HFF-Myc (cell line): ENCODE results near the gene TES.

ENCODE experiments used
- DNase-seq: peaks from one replicate; pipeline ENCODE4 v3.0.0-alpha.2; 2011; ENCODE audit warnings: low read depth; ENCODE audit errors: extremely low read depth
- H3K4me3 ChIP-seq: replicated peaks from 2 replicates; pipeline ENCODE4 v1.5.1; 2011; ENCODE audit warnings: low read depth, mild to moderate bottlenecking, control low read depth, low read length
- TF ChIP-seq, protein P1 (sequence below): IDR thresholded peaks from 2 replicates; pipeline ENCODE4 v1.5.1; 2012; ENCODE audit warnings: mild to moderate bottlenecking, low read depth, low read length, control low read depth; ENCODE audit errors: missing control alignments

Gene TES

DNA sequence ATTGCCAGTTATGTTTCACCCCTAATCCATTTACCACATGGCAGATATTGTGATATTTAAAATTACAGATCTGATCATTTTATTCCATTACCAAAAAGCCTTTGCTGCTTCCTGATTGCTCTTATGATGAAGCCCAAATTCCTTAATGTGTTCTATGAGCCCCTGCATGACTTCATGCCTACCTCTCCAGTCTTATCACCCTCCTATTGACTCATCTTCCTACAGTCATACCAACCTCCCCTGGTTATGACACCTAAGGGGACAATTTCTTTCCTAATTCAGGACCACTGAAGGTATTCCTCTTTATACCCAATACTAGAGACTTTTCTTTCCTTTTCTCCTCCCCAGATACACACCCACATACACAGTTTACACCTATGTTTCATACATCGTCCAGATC is 36.0 kb downstream of the TES start:
- TF ChIP-seq, protein P1, sequence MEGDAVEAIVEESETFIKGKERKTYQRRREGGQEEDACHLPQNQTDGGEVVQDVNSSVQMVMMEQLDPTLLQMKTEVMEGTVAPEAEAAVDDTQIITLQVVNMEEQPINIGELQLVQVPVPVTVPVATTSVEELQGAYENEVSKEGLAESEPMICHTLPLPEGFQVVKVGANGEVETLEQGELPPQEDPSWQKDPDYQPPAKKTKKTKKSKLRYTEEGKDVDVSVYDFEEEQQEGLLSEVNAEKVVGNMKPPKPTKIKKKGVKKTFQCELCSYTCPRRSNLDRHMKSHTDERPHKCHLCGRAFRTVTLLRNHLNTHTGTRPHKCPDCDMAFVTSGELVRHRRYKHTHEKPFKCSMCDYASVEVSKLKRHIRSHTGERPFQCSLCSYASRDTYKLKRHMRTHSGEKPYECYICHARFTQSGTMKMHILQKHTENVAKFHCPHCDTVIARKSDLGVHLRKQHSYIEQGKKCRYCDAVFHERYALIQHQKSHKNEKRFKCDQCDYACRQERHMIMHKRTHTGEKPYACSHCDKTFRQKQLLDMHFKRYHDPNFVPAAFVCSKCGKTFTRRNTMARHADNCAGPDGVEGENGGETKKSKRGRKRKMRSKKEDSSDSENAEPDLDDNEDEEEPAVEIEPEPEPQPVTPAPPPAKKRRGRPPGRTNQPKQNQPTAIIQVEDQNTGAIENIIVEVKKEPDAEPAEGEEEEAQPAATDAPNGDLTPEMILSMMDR, result no peak
- H3K4me3 ChIP-seq, result no peak overlapping the region
- DNase-seq, result no peak

DNA sequence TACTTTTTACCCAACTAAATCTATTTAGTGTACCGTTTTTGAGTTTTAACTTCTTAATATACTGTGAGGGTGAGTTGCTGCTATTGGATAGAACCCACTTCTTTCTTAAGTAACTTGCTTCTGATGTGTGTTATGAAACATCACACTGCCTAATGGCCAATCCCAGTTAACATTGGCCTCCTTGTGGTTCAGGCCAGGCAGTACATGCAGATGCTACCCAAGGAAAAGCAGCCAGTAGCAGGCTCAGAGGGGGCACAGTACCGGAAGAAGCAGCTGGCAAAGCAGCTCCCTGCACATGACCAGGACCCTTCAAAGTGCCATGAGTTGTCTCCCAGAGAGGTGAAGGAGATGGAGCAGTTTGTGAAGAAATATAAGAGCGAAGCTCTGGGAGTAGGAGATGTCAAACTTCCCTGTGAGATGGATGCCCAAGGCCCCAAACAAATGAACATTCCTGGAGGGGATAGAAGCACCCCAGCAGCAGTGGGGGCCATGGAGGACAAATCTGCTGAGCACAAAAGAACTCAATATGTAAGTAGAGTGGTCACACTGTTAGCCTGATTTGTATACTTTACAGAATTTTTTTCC is 39.7 kb downstream of the TES start:
- TF ChIP-seq, protein P1, result peak; percentile 61
- H3K4me3 ChIP-seq, result no peak overlapping the region
- no peak for DNase-seq

DNA sequence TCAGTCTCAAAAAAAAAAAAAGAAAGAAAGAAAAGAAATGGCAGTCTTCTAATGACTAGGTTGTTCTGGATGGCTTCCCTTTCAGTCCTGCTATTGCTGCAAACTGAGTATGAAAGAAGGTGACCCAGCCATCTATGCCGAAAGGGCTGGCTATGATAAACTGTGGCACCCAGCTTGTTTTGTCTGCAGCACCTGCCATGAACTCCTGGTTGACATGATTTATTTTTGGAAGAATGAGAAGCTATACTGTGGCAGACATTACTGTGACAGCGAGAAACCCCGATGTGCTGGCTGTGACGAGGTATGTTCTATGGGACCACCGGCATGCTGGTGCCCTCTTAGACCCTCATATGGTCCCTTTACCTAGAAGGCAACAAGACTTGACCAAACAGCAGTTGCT is 41.3 kb downstream of the TES start:
- no peak for DNase-seq
- TF ChIP-seq, protein P1, result no peak
- H3K4me3 ChIP-seq, result no peak overlapping the region

DNA sequence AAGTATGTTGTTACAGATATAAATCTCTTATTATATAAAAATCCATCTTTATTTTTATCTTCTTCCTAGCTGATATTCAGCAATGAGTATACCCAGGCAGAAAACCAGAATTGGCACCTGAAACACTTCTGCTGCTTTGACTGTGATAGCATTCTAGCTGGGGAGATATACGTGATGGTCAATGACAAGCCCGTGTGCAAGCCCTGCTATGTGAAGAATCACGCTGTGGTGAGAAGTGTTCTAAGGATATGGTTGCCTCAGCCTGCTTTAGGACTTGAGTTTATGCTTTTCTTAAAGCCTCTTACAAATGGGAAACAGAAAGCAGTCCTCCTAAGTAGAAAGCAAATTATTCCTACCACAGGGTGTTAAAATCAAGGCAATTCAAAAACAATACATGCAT is 41.9 kb downstream of the TES start:
- H3K4me3 ChIP-seq, result no peak overlapping the region
- TF ChIP-seq, protein P1, result no peak
- no peak for DNase-seq

DNA sequence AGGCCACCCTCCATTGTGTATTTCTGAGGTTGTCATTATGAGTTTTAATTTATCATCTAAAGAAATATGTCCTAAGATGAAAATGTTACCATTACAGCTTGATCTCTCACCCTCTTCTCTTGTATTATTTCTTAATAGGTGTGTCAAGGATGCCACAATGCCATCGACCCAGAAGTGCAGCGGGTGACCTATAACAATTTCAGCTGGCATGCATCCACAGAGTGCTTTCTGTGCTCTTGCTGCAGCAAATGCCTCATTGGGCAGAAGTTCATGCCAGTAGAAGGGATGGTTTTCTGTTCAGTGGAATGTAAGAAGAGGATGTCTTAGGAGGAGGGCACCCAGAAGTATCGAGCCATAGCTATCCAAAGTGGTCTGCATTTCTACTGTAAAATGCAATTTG is 46.8 kb downstream of the TES start:
- TF ChIP-seq, protein P1, result no peak
- DNase-seq, result no peak
- no peak overlapping the region for H3K4me3 ChIP-seq

DNA sequence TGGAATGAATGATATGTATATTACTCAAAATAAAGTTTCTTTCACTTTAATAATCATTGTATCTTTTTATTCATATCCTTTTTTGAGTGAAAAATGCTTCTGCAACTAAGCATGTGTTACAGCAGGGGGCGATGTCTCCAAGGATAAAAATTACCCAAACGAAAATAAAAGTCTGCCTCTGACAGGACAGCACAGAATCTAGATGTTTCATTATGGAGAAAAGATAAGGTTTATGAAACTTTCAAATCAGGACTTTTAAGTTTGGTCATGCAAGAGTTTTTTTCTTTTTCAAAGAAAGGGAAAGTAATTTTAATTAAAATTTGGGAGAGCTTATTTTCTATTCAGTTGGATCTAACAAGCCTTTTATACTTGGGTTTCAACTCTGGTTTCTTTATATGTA is 48.4 kb downstream of the TES start:
- DNase-seq, result no peak
- no peak overlapping the region for H3K4me3 ChIP-seq
- TF ChIP-seq, protein P1, result peak; percentile 53
